HG03442 (cell line): ENCODE data around the gene HIVEP3.

Source experiments
- ATAC-seq: cut with Tn5 transposase; IDR thresholded peaks from one replicate; pipeline ENCODE4 v1.9.1; 2021; ENCODE audit warnings: mild to moderate bottlenecking, moderate library complexity; ENCODE audit not compliant: unreplicated experiment

Gene HIVEP3

GRCh38 chr1:41850029-41850428, 68.7 kb downstream of the HIVEP3 start:
- ATAC-seq: no peak

GRCh38 chr1:41849211-41849759, 69.4 kb downstream of the HIVEP3 start:
- ATAC-seq: no peak

GRCh38 chr1:41848216-41848952, 70.3 kb downstream of the HIVEP3 start:
- ATAC-seq: no peak

GRCh38 chr1:41847733-41848132, 71.0 kb downstream of the HIVEP3 start:
- no peak for ATAC-seq

- no peak for ATAC-seq
Measured at GRCh38 chr1:41846625-41847405, 71.9 kb downstream of the HIVEP3 start.

- no peak for ATAC-seq
Measured at GRCh38 chr1:41844781-41845272, 73.9 kb downstream of the HIVEP3 start.

- ATAC-seq: no peak
Measured at GRCh38 chr1:41844255-41844654, 74.5 kb downstream of the HIVEP3 start.

- ATAC-seq: no peak
Measured at GRCh38 chr1:41842993-41843755, 75.5 kb downstream of the HIVEP3 start.

GRCh38 chr1:41842326-41842725, 76.4 kb downstream of the HIVEP3 start:
- ATAC-seq: no peak

GRCh38 chr1:41840592-41841246, 78.0 kb downstream of the HIVEP3 start:
- no peak for ATAC-seq

- ATAC-seq: no peak
Measured at GRCh38 chr1:41838266-41838665, 80.5 kb downstream of the HIVEP3 start.

- ATAC-seq: no peak
Measured at GRCh38 chr1:41837691-41838090, 81.0 kb downstream of the HIVEP3 start.

- no peak for ATAC-seq
Measured at GRCh38 chr1:41835485-41835884, 83.2 kb downstream of the HIVEP3 start.

- ATAC-seq: no peak
Measured at GRCh38 chr1:41833519-41834000, 85.2 kb downstream of the HIVEP3 start.

- ATAC-seq: no peak
Measured at GRCh38 chr1:41830726-41831125, 88.0 kb downstream of the HIVEP3 start.

GRCh38 chr1:41827991-41828570, 90.6 kb downstream of the HIVEP3 start:
- ATAC-seq: no peak

- ATAC-seq: no peak
Measured at GRCh38 chr1:41823471-41823870, 95.3 kb downstream of the HIVEP3 start.

- no peak for ATAC-seq
Measured at GRCh38 chr1:41822866-41823265, 95.9 kb downstream of the HIVEP3 start.

- no peak for ATAC-seq
Measured at GRCh38 chr1:41819843-41820242, 98.9 kb downstream of the HIVEP3 start.

GRCh38 chr1:41819069-41819468, 99.7 kb downstream of the HIVEP3 start:
- no peak for ATAC-seq
